GM21367 (cell line): Measurements from ENCODE around the gene WDR48.

Source experiments
- ATAC-seq: cut with Tn5 transposase; IDR thresholded peaks from one replicate; pipeline ENCODE4 v1.9.1; 2021; ENCODE audit not compliant: unreplicated experiment

WDR48 gene

GRCh38 chr3:39101022-39101689 is 49.3 kb downstream of the WDR48 start:
- ATAC-seq: peak; percentile 59

DNA sequence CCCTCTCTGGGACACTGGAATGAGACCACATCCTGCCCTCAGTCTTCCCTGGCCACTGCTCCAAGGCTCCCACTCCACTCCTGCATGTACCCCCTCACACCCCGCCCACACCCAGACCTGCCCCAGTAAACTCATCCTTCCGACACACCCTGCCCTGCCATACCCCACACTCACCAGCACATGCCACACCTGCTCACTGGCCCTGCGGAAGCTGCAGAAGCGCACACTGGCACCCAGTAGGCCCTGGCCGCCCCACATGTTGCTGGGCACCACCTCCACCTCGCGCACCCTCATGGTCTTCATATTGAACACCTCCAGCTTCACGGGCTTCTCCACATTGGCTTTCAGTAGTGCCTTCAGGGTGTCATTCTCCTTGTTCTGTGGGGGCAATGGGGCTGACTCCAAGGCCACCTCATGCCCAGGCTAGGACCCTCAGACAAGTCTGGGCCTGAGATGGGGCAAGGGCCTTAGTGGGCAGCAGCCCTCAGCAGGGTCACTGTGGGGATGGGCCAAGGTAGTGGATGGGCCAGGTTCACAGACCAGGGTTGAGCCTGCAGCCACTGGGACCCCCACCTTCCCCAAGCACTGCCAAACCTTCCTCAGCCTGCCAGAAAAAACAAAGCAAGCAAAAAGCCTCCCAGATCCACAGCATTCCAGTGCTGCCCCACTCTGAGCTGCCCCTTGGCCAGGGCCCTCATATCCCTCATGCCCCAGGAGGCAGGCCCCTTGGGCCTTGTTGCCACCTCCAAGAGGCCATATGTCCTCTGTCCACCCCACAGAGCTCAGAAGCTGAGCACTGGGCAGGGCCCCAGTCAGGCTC is 50.9 kb downstream of the WDR48 start:
- ATAC-seq: no peak

DNA sequence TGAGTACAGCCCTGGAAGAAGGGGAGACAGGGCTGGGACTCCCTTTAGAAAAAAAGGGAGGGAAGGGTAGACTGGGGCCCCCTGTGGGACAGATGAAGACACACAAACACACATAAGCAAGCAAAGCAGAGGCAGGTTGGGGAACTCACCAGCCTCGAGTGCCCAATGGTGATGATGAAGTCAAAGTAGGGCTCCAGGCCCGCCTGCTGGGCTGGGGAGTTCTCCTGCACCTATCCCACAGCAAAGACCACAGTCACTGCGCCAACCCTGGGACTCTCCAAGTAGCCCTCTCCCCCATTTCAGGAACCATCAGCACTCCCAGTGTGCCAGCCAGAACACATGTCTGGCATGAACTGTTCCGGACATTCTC is 51.5 kb downstream of the WDR48 start:
- no peak for ATAC-seq

- ATAC-seq: no peak
Measured at GRCh38 chr3:39103791-39104552, 52.2 kb downstream of the WDR48 start.

- ATAC-seq: no peak
Measured at GRCh38 chr3:39104961-39105686, 53.3 kb downstream of the WDR48 start.

GRCh38 chr3:39105687-39106063 is 53.9 kb downstream of the WDR48 start:
- no peak for ATAC-seq

DNA sequence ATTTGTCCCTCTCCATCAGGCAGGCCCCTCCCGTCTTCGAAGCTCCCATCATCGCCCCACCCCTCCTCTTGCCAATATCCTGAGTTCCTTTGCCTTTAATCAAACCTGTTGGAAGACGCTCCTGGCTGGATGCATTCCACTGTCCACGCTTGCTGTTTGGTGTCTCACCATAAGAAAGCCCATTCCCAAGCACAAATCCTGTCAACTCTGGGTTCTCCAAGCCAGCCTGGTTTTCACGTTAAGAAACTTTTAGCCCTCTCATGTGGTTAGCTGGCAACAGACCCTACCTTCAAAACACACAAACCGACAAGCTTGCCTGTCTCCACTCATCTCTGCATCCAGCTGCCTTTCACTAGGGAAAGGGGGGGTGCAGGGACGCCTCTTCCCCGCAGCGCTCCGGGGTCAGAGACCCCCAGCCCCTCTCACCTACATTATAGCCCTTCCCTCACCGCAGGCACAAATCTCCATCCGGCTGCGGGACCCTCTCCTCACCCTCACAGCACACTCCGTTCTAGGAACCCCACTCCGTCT is 54.5 kb downstream of the WDR48 start:
- ATAC-seq: no peak

- ATAC-seq: peak; percentile 11
Measured at GRCh38 chr3:39106851-39107387, 55.1 kb downstream of the WDR48 start.

- peak; percentile 48 for ATAC-seq
Measured at GRCh38 chr3:39107388-39108199, 55.8 kb downstream of the WDR48 start, which contains the start of the genes GORASP1 and TTC21A. Gene GORASP1 (minus strand): TSS chr3:39107627. CDS start chr3:39107541, 86 bp downstream. Gene TTC21A (plus strand): TSS chr3:39107680. CDS start chr3:39107838, 158 bp downstream.

DNA sequence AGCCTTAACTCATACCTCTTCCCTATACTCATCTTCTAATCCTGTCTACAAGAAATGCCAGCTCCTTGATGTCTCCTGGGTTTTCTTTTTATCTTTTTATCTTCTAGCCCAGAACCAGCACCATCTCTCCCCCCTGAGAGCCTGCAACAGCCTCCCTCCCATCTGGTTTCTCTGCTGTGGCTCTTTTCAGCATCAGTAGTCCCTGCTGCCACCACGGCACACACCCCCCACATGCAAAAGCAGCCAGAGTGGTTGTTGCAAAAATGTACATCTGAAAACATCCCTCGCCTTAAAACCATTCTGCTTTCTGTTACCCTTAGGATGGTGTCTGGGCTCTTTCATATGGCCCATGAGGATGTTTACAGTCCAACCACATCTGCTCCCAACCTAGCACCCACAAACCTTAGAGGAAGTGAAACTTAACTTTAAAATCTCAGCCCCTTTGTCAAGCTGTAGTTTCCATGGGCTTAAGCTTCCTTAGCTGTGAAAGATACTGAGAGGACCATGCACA is 56.4 kb downstream of the WDR48 start:
- peak; percentile 78 for ATAC-seq

DNA sequence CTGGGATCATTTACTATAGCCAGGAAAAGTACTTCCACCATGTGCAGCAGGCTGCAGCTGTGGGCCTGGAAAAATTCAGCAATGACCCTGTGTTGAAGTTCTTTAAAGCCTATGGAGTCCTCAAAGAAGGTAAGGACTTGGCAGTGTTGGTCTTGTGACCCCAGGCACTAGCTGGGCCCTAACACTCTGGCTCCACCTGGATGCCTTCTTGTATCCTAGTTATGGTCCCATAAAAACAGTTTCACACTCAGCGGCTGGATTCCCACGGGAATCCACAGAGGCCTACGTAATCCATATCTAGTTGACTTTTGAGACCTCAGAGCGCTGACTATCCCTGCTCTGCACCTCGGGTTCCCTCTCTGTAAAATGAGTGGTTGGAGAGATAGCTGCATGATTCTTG is 57.3 kb downstream of the WDR48 start:
- ATAC-seq: no peak

GRCh38 chr3:39110041-39110639 is 58.3 kb downstream of the WDR48 start:
- no peak for ATAC-seq

DNA sequence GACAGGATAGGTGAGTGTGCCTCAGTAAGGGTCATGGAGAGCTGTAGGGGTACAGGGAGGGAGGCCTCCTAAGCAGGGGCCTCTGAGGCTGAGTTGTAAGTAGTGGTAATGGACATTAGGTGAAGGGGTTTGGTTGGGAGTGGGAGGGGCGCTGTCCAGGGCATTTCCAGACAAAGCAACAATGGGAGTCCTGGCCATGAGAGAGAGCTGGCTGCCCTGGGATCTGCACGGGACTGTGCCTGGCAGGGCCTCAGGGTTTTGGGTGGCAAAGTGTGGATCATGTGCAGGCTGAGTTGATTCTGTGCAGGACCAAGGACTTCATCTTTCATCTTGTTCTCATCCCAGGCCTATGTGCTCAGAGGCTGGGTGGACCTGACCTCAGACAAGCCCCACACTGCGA is 60.3 kb downstream of the WDR48 start:
- ATAC-seq: no peak

DNA sequence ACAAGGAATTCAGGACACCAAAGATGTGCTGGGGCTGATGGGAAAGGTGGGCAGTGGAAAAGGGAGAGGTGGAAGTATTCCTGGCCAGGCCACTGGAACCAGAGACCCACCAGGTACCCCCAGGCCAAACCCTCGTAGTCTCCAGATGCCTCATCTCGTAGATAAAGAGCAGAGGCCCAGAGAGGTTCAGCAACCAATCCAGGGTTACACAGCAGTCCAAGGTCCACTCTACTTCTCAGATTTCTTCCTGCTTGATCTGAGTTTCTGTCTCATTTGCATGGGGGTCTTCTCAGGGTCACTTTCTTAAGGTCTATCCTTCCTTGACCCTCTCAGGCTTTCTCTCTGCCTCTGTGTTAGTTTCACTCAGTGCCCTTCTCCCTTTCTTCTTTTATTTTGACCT is 60.7 kb downstream of the WDR48 start:
- ATAC-seq: no peak

DNA sequence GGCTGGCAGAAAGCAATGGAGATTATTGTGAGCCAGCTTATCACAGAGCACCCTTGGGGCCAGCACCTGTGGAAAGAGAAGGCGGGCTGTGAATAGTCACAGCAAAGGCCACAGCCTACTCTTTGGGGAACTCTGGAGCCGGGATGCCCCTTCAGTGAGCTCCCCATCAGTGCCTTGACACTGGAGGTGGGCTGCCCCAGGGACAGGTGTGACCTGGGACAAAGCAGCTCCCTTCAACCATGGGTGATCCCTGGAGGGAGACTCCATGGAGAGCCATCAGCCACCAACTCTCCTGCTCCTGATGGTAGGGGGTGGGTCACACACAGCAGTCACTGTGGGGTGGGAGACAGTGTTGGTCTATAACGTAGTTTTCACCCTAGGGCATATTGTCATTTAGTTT is 61.5 kb downstream of the WDR48 start:
- ATAC-seq: no peak

DNA sequence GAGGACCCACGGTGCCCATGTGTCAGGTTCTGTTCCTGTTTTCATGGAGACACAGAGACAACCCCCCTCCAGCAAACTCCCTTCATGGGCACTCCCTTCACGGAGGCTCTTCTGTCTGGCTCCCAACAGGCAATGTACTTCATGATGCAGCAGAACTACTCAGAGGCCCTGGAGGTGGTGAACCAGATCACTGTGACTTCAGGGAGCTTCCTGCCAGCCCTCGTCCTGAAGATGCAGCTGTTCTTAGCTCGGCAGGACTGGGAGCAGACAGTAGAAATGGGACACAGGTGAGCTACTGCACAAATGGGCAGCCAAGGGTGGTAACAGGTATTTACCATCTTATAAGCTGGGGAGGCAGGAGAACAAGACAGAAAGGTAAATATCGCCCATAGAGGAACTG is 62.6 kb downstream of the WDR48 start:
- ATAC-seq: no peak

DNA sequence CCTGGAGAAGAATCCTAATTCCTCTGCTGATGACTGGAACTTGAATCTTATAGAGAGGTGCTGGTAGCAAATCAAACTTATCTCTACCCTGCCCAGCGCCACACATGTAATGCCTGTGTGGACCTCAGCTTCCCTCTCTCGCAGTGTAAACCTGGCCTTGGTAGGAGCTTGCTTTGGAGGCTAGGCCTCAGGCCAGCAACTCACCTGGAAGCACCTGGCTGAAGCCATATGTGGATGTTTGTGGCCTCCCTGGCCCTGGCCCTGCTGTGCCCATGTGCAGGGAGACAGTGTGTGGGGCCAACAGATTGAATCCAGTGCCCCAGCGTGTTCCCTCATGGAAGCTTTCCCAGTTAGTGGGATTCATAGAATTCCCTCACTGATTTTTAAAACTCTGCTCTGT is 64.1 kb downstream of the WDR48 start:
- ATAC-seq: no peak

DNA sequence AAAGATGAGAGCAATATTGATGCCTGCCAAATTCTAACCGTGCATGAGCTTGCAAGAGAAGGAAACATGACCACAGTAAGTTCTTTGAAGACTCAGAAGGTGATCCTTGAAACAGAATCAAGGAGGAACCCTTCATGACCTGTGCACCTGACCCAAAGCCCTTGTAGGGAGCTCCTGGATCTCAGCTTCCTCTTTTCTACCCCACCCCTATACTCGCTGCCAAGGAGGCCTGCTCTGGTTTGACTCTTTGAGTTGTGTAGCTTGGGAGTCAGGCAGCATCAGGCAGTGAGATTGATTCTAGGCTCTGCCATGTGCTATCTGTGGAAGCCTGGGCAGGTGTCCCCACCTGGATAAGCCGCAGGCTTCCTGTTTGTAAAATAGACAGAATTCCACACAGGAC is 66.3 kb downstream of the WDR48 start:
- no peak for ATAC-seq
